Prostate gland (tissue), 2 donors: Measurements from ENCODE around the gene MBD6.

Experiments used
- CTCF ChIP-seq, 4 experiments: fragments of 200-600 bp in 2 of 4; fragments of 450-650 bp in 2 of 4; sonication (generic) in 2 of 4; IDR thresholded peaks; 1 replicate in 3 of 4; 2 replicates in 1 of 4; pipeline ENCODE4 v1.5.1; 2016 to 2019; ENCODE audit warnings: antibody characterized with exemption in 4 of 4, mild to moderate bottlenecking in 2 of 4, moderate library complexity in 2 of 4
- POLR2A ChIP-seq: fragments of 450-650 bp; IDR thresholded peaks from one replicate; pipeline ENCODE4 v1.6.1; 2016; ENCODE audit warnings: antibody characterized with exemption, mild to moderate bottlenecking
- POLR2AphosphoS5 ChIP-seq: sonication (generic); formaldehyde crosslinking; IDR thresholded peaks from one replicate; pipeline ENCODE4 v1.6.1; 2017; ENCODE audit warnings: antibody characterized with exemption

DNA sequence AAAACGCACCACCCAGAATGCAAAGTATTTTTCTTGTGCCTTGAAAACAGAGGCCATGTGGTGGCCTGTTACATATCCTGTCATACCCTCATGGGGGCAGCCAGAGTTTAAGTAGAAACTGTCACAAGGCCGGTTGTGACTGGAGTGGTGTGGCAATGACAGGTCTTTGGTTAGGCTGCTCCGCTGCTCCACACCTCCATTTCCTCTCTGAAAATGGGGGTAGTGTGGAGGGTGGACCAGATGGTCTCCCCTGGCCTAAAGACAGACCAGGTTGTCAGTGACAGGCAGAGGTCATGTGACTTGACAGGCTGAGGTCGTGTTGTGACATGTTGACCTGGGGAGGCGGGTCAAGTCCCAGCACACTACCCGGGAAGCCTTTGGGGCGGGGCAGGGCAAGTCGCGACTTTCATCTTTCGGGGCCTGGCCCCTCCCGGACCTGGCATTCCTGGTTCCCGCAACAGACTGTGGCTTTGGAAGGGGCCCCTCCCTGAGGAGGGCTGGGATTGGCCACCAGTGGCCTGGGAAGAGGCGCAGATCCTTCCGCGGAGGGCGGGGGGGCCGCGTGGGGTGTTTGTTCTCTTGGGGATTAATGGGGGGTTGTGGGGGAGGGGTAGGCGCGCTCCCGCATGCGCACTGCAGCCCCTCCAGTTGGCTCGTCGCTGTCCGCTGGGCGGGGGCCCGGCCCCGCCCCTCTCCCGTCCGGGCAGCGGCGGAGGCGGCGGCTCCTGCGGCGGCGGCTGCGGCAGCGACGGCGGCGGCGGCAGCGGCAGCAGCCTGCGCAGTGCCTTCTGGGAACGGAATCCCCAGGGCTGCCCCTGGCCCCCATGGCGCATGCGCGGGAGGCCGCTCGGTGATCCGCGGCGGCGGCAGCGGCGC is at the start of gene MBD6:
- TF ChIP-seq CTCF (IDR thresholded peaks at IDR 0.05) (no peak), POLR2AphosphoS5 (peak; percentile 77), POLR2A (peak; percentile 16)
